ENCODE measurements around the gene LGALS3BP.

The LGALS3BP gene

DNA sequence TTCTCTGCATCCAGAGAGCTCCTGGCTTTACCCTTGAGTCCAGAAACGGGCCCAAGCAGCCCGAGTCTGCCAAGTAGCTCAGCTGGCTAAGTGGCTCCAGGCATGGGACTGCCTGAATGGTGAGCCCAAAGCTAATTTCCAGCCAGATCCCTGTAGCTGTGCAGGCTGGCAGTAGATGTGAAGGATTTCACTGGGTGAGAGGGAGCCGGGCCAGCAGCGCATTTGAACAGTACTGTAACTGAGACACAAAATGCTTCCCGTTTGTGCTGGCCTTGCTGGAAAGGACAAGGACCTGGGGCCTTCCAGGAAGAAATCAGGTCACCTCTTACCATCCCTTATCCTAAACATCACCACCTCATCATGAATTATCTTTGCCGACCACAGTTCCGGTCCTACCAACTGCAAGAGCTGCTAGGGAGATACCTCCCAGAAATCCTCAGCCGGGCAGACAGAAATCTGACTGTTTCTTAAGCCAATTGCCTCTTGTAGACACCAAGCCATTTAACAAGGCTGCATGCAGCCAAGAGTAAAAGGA lies 58.2 kb downstream of the LGALS3BP start:
- no peak for DNase-seq (ENCODE audit: low read depth in 2 of 3, low spot score in 2 of 3)

Measured in activated CD8-positive, alpha-beta memory T cell treated with anti-CD3 and anti-CD28 coated beads for 48 hours (primary cell).